HEK293T (cell line): ENCODE results near the gene AFTPH.

Source experiments
- ARNT ChIP-seq: fragments of 450-650 bp; IDR thresholded peaks from 2 replicates; pipeline ENCODE4 v1.6.1; 2017; ENCODE audit warnings: mild to moderate bottlenecking
- BHLHE40 ChIP-seq: fragments of 450-650 bp; IDR thresholded peaks from 2 replicates; pipeline ENCODE4 v1.6.1; 2016; ENCODE audit warnings: mild to moderate bottlenecking, moderate library complexity, borderline replicate concordance
- CTBP1 ChIP-seq: fragments of 450-650 bp; IDR thresholded peaks from 2 replicates; pipeline ENCODE4 v1.6.1; 2016; ENCODE audit warnings: borderline replicate concordance
- ELF4 ChIP-seq: fragments of 450-650 bp; IDR thresholded peaks from 2 replicates; pipeline ENCODE4 v1.6.1; 2017; ENCODE audit warnings: antibody characterized with exemption
- FOXA1 ChIP-seq: fragments of 450-650 bp; IDR thresholded peaks from 2 replicates; pipeline ENCODE4 v1.6.1; 2016; ENCODE audit warnings: mild to moderate bottlenecking
- FOXK2 ChIP-seq: fragments of 450-650 bp; IDR thresholded peaks from 2 replicates; pipeline ENCODE4 v1.6.1; 2016; ENCODE audit warnings: mild to moderate bottlenecking
- FOXM1 ChIP-seq: fragments of 450-650 bp; IDR thresholded peaks from 2 replicates; pipeline ENCODE4 v1.6.1; 2017; ENCODE audit warnings: mild to moderate bottlenecking, borderline replicate concordance
- HDGF ChIP-seq: fragments of 450-650 bp; IDR thresholded peaks from 2 replicates; pipeline ENCODE4 v1.6.1; 2017; ENCODE audit warnings: antibody characterized with exemption, borderline replicate concordance
- L3MBTL2 ChIP-seq: fragments of 450-650 bp; conservative IDR thresholded peaks from 2 replicates; pipeline ENCODE4 v1.6.1; 2016; ENCODE audit warnings: mild to moderate bottlenecking
- NFRKB ChIP-seq: fragments of 450-650 bp; IDR thresholded peaks from 2 replicates; pipeline ENCODE4 v1.6.1; 2016; ENCODE audit warnings: mild to moderate bottlenecking, moderate library complexity
- SP1 ChIP-seq: fragments of 450-650 bp; IDR thresholded peaks from 2 replicates; pipeline ENCODE4 v1.6.1; 2017
- SUZ12 ChIP-seq: fragments of 450-650 bp; IDR thresholded peaks from 2 replicates; pipeline ENCODE4 v1.6.1; 2016; ENCODE audit warnings: mild to moderate bottlenecking
- TARDBP ChIP-seq: fragments of 450-650 bp; IDR thresholded peaks from 2 replicates; pipeline ENCODE4 v1.6.1; 2016
- TF ChIP-seq, protein P1 (sequence below): fragments of 450-650 bp; IDR thresholded peaks from 2 replicates; pipeline ENCODE4 v1.6.1; 2016

DNA sequence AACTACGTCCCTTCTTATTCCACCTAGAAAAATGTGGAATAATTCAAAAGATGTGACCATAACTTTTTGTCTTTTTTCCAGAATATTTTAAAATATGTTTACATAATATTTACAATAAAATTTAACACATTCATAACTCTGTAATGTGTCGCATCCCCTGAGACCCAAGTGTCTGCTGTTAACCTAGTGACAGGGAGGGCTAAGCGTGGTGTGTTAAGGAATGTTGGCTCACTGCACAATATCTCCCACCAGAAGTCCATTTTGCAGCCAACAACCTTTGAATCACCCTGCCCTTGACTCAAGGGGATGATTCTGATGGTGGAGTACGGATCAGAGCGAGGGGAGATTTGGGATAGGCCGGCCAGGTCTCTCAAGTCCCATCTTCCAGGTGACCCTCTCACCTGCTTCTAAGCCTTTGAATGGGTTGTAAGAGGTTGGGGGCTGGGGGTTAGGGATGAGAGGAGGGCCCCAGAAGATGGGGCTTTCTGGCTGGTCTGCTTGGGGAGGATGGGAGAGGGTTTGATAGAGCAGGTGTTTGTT is 86.3 kb downstream of the AFTPH start:
- TF ChIP-seq SUZ12, result no peak
- no peak for TF ChIP-seq ELF4
- no peak for TF ChIP-seq ARNT
- TF ChIP-seq, protein P1, sequence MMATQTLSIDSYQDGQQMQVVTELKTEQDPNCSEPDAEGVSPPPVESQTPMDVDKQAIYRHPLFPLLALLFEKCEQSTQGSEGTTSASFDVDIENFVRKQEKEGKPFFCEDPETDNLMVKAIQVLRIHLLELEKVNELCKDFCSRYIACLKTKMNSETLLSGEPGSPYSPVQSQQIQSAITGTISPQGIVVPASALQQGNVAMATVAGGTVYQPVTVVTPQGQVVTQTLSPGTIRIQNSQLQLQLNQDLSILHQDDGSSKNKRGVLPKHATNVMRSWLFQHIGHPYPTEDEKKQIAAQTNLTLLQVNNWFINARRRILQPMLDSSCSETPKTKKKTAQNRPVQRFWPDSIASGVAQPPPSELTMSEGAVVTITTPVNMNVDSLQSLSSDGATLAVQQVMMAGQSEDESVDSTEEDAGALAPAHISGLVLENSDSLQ, result no peak
- TF ChIP-seq SP1, result no peak
- TF ChIP-seq BHLHE40, result no peak
- no peak for TF ChIP-seq L3MBTL2
- TF ChIP-seq FOXM1, result no peak
- TF ChIP-seq FOXK2, result no peak
- TF ChIP-seq CTBP1, result no peak
- no peak for TF ChIP-seq TARDBP
- no peak for TF ChIP-seq NFRKB
- no peak for TF ChIP-seq FOXA1
- TF ChIP-seq HDGF, result no peak
